Endodermal cell (in vitro differentiated cells): ENCODE results near the gene CD200R1. TPM values are rescaled to one million over a fixed set of nuclear protein-coding genes. Genes with fewer than 3 reads are reported as not detected.

ENCODE experiments used
- DNase-seq: peaks from one replicate; pipeline ENCODE4 v3.0.0-alpha.2; 2017
- H3K27ac ChIP-seq: 2 replicates; pipeline ENCODE4 v1.5.1; 2013; ENCODE audit warnings: mild to moderate bottlenecking, low read depth, low read length, moderate library complexity
- H3K27me3 ChIP-seq: 2 replicates; pipeline ENCODE4 v1.6.1; 2013; ENCODE audit warnings: mild to moderate bottlenecking, low read length, moderate library complexity; ENCODE audit not compliant: insufficient read depth, control insufficient read depth, poor library complexity, severe bottlenecking
- H3K36me3 ChIP-seq: 2 replicates; pipeline ENCODE4 v1.7.0; 2013; ENCODE audit warnings: mild to moderate bottlenecking, low read length, moderate library complexity; ENCODE audit not compliant: control insufficient read depth, insufficient read depth
- H3K4me1 ChIP-seq: one replicate; pipeline ENCODE4 v1.7.0; 2013; ENCODE audit warnings: low read length; ENCODE audit not compliant: control insufficient read depth, insufficient read depth
- H3K4me3 ChIP-seq: 2 replicates; pipeline ENCODE4 v1.5.1; 2013; ENCODE audit warnings: mild to moderate bottlenecking, low read length, moderate library complexity
- H3K9ac ChIP-seq: 2 replicates; pipeline ENCODE4 v1.6.1; 2013; ENCODE audit warnings: mild to moderate bottlenecking, low read length, moderate library complexity; ENCODE audit not compliant: poor library complexity, severe bottlenecking; ENCODE audit errors: extremely low read depth
- H3K9me3 ChIP-seq: 2 replicates; pipeline ENCODE4 v1.6.1; 2013; ENCODE audit warnings: mild to moderate bottlenecking, low read length, moderate library complexity; ENCODE audit not compliant: control insufficient read depth
- H3K27ac Mint-ChIP-seq: 2 replicates; pipeline ENCODE4 v1.8.0; 2020; ENCODE audit warnings: mixed read lengths
- H3K27me3 Mint-ChIP-seq: 2 replicates; pipeline ENCODE4 v1.8.0; 2021; ENCODE audit warnings: mild to moderate bottlenecking, mixed read lengths; ENCODE audit not compliant: insufficient read depth
- H3K36me3 Mint-ChIP-seq: 2 replicates; pipeline ENCODE4 v1.8.0; 2020; ENCODE audit warnings: low read depth, mixed read lengths
- H3K4me1 Mint-ChIP-seq: 2 replicates; pipeline ENCODE4 v1.8.0; 2020; ENCODE audit warnings: mixed read lengths
- H3K4me3 Mint-ChIP-seq: 2 replicates; pipeline ENCODE4 v1.8.0; 2020; ENCODE audit warnings: mild to moderate bottlenecking, moderate library complexity, mixed read lengths
- H3K9me3 Mint-ChIP-seq: 2 replicates; pipeline ENCODE4 v1.8.0; 2020; ENCODE audit warnings: mild to moderate bottlenecking, mixed read lengths
- WGBS, 2 experiments: methylation state at CpG; one replicate each; pipeline versions ENCODE4 v1.1.5 to v1.1.7; 2013; ENCODE audit warnings: missing lambda C conversion rate in 2 of 2, mixed read lengths in 1 of 2; ENCODE audit not compliant: insufficient coverage in 1 of 2, insufficient read length in 1 of 2; 5-methylcytosine and 5-hydroxymethylcytosine counted together
- total RNA-seq, 2 donors: library from RNA; stranded (reverse); fragmentation: NEBNext Ultra II Directional in 1 of 2; extraction: Animal tissue kit (Norgen Biotek cat#: 25700) in 1 of 2; gene quantifications; 2 replicates in 1 of 2; 3 replicates in 1 of 2; pipeline ENCODE4 v1.2.1, GENCODE V29; 2021
- TF ChIP-seq, protein P1 (sequence below): fragments of 200-600 bp; sonication (generic); conservative IDR thresholded peaks from 2 replicates; pipeline ENCODE4 v1.5.0; 2021; ENCODE audit warnings: antibody characterized with exemption, mild to moderate bottlenecking

Gene CD200R1
- total RNA-seq, 2 donors from 2014 or later: 1.1 TPM; not detected in 1

DNA sequence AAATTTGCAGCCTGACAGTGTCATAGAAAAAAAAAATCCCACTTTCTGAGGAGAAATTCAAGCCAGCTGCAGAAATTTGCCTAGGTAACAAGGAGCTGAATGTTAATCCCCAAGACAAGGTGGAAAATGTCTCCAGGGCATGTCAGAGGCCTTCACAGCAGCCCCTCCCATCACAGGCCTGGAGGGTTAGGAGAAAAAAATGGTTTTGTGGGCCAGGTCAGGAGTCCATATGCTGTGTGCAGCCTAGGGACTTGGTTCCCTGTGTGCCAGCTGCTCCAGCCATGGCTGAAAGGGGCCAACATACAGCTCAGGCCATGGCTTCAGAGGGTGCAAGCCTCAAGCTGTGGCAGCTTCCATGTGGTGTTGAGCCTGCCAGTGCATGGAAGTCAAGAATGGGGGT lies 11.2 kb downstream of the CD200R1 start:
- no peaks in the 10 kb centered on the region for H3K36me3 Mint-ChIP-seq
- peaks cover 10% of the 10 kb centered on the region for H3K9me3 ChIP-seq
- TF ChIP-seq, protein P1, sequence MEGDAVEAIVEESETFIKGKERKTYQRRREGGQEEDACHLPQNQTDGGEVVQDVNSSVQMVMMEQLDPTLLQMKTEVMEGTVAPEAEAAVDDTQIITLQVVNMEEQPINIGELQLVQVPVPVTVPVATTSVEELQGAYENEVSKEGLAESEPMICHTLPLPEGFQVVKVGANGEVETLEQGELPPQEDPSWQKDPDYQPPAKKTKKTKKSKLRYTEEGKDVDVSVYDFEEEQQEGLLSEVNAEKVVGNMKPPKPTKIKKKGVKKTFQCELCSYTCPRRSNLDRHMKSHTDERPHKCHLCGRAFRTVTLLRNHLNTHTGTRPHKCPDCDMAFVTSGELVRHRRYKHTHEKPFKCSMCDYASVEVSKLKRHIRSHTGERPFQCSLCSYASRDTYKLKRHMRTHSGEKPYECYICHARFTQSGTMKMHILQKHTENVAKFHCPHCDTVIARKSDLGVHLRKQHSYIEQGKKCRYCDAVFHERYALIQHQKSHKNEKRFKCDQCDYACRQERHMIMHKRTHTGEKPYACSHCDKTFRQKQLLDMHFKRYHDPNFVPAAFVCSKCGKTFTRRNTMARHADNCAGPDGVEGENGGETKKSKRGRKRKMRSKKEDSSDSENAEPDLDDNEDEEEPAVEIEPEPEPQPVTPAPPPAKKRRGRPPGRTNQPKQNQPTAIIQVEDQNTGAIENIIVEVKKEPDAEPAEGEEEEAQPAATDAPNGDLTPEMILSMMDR: no peak
- H3K4me1 Mint-ChIP-seq: no peaks in the 10 kb centered on the region
- H3K4me3 Mint-ChIP-seq: no peak overlapping the region
- H3K27ac ChIP-seq: no peak overlapping the region
- H3K4me1 ChIP-seq: no peaks in the 10 kb centered on the region
- no peak overlapping the region for H3K4me3 ChIP-seq
- no peak for DNase-seq
- H3K27me3 Mint-ChIP-seq: peaks cover 2% of the 10 kb centered on the region
- H3K27ac Mint-ChIP-seq: no peak overlapping the region
- H3K9me3 Mint-ChIP-seq: peaks cover 21% of the 10 kb centered on the region
- no peaks in the 10 kb centered on the region for H3K36me3 ChIP-seq
- no peaks in the 10 kb centered on the region for H3K27me3 ChIP-seq
- no peak overlapping the region for H3K9ac ChIP-seq

DNA sequence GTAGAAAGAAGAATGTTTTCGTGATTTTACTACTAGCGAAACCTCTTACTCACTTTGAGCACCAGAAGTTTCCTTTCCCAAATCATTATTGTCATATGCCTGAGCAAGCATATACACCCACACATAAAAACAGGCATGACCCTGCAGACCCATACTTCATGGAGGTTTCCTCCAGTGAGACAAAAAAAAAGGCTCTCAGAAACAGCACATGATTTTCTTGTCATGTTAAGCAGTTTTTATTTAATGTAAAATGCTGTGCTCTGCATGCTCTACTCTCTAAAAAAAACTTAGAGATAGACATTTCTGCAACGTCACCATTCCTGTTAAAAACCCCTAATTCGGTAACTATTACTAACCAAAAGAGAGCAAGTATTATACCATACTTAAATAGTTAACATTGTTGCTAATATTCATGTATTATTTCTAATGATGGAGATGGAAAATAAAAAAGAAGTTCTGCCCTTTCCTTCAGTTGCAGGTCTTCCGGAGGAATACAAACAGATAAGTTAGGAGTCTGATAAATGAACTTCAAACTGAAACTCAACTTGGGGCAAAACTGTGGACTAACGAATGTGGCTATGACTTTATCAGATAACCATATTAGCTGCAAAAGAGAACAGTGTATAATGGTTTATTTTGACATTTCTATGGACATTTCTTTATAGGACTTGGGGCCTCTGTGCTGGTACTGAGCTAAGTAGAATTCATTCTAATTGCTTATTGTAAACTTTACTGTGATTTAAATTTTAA lies 15.9 kb downstream of the CD200R1 start:
- no peaks in the 10 kb centered on the region for H3K27me3 Mint-ChIP-seq
- no peak overlapping the region for H3K9ac ChIP-seq
- no peak for DNase-seq
- H3K4me3 Mint-ChIP-seq: no peak overlapping the region
- H3K4me1 ChIP-seq: no peaks in the 10 kb centered on the region
- H3K9me3 Mint-ChIP-seq: peaks cover 14% of the 10 kb centered on the region
- no peak overlapping the region for H3K4me3 ChIP-seq
- TF ChIP-seq, protein P1: no peak
- H3K27ac Mint-ChIP-seq: no peak overlapping the region
- 89 to 93% methylated on average over 3 to 6 of the region's 6 CpGs for WGBS, 2 experiments
- no peaks in the 10 kb centered on the region for H3K4me1 Mint-ChIP-seq
- H3K27ac ChIP-seq: no peak overlapping the region
- H3K36me3 Mint-ChIP-seq: no peaks in the 10 kb centered on the region
- no peaks in the 10 kb centered on the region for H3K27me3 ChIP-seq
- H3K36me3 ChIP-seq: no peaks in the 10 kb centered on the region
- H3K9me3 ChIP-seq: peaks cover 8% of the 10 kb centered on the region

DNA sequence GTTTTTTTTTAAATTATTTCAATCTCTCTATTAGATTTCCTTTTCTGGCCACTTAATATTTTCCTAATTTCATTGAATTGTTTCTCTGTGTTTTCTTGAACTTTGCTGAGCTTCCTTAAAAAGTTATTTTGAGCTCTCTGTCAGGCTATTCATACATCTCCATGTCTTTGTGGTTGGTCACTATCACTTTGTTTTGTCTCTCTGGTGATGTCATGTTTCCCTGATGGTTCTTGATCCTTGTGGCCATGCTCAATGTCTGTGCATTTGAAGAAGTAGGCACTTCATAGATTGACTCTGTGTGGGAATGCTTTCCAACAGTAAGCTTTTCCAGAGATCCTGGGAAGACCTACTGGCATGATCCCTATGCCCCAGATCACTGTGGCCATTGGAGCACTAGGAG lies 18.6 kb downstream of the CD200R1 start:
- H3K4me1 Mint-ChIP-seq: no peaks in the 10 kb centered on the region
- no peak overlapping the region for H3K9ac ChIP-seq

More for the DNA sequence above, 18.6 kb downstream of the CD200R1 start:
- Histone ChIP-seq H3K9me3 (no peaks in the 10 kb centered on the region), H3K36me3 (no peaks in the 10 kb centered on the region), H3K4me1 (no peaks in the 10 kb centered on the region), H3K27ac (no peak overlapping the region), H3K4me3 (no peak overlapping the region), H3K27me3 (no peaks in the 10 kb centered on the region)
- Mint-ChIP-seq H3K4me3 (no peak overlapping the region), H3K9me3 (no peaks in the 10 kb centered on the region), H3K36me3 (no peaks in the 10 kb centered on the region), H3K27me3 (no peaks in the 10 kb centered on the region), H3K27ac (no peak overlapping the region)
- TF ChIP-seq, protein P1: no peak
- no peak for DNase-seq
